H9 (cell line): Measurements from ENCODE around the gene SSR3. TPM values are rescaled to one million over a fixed set of nuclear protein-coding genes. Genes with fewer than 3 reads are reported as not detected.

Experiments
- DNase-seq: peaks from one replicate; pipeline ENCODE4 v3.0.0-alpha.2; 2017
- H2AFZ ChIP-seq: one replicate; pipeline ENCODE4 v1.6.1; 2013; ENCODE audit warnings: mild to moderate bottlenecking, low read length, control low read depth, moderate library complexity
- H2AK5ac ChIP-seq: 2 replicates; pipeline ENCODE4 v1.6.1; 2013; ENCODE audit warnings: low read length, control low read depth, mixed read lengths; ENCODE audit not compliant: insufficient read length
- H2BK120ac ChIP-seq: one replicate; pipeline ENCODE4 v1.6.1; 2013; ENCODE audit warnings: low read depth, mild to moderate bottlenecking, low read length, control low read depth, inconsistent platforms; ENCODE audit not compliant: poor library complexity, severe bottlenecking
- H2BK12ac ChIP-seq: 2 replicates; pipeline ENCODE4 v1.6.1; 2013; ENCODE audit warnings: low read length, control low read depth, mixed read lengths, low read depth; ENCODE audit not compliant: insufficient read length
- H2BK15ac ChIP-seq: 2 replicates; pipeline ENCODE4 v1.6.1; 2013; ENCODE audit warnings: low read depth, low read length, control low read depth
- H2BK20ac ChIP-seq: one replicate; pipeline ENCODE4 v1.6.1; 2013; ENCODE audit warnings: low read depth, mild to moderate bottlenecking, low read length, control low read depth, inconsistent platforms; ENCODE audit not compliant: poor library complexity, severe bottlenecking
- H2BK5ac ChIP-seq: 2 replicates; pipeline ENCODE4 v1.6.1; 2013; ENCODE audit warnings: low read length, control low read depth, mixed read lengths; ENCODE audit not compliant: insufficient read length
- H3K14ac ChIP-seq: 2 replicates; pipeline ENCODE4 v1.6.1; 2013; ENCODE audit warnings: low read length, control low read depth; ENCODE audit not compliant: insufficient read depth
- H3K18ac ChIP-seq: 2 replicates; pipeline ENCODE4 v1.6.1; 2013; ENCODE audit warnings: low read depth, mild to moderate bottlenecking, mixed read lengths, low read length, control low read depth; ENCODE audit not compliant: insufficient read length
- H3K23ac ChIP-seq: 2 replicates; pipeline ENCODE4 v1.6.1; 2013; ENCODE audit warnings: low read length, control low read depth, mixed read lengths, low read depth; ENCODE audit not compliant: insufficient read length
- H3K23me2 ChIP-seq: 2 replicates; pipeline ENCODE4 v1.6.1; 2013; ENCODE audit warnings: low read depth, mild to moderate bottlenecking, mixed read lengths, low read length, control low read depth; ENCODE audit not compliant: insufficient read length, poor library complexity, severe bottlenecking
- H3K27ac ChIP-seq: 2 replicates; pipeline ENCODE4 v1.5.1; 2013; ENCODE audit warnings: low read length, control low read depth, mixed read lengths, low read depth; ENCODE audit not compliant: insufficient read length
- H3K27me3 ChIP-seq: 2 replicates; pipeline ENCODE4 v1.6.1; 2013; ENCODE audit warnings: low read length, control low read depth, inconsistent platforms; ENCODE audit not compliant: insufficient read depth
- H3K4ac ChIP-seq: 2 replicates; pipeline ENCODE4 v1.6.1; 2013; ENCODE audit warnings: low read depth, mild to moderate bottlenecking, control low read depth, inconsistent platforms, low read length, moderate library complexity
- H3K4me1 ChIP-seq: 2 replicates; pipeline ENCODE4 v1.6.1; 2013; ENCODE audit warnings: low read length, control low read depth, inconsistent platforms; ENCODE audit not compliant: insufficient read depth
- H3K4me2 ChIP-seq: 2 replicates; pipeline ENCODE4 v1.6.1; 2013; ENCODE audit warnings: low read length, control low read depth, mixed read lengths; ENCODE audit not compliant: insufficient read length, insufficient read depth
- H3K56ac ChIP-seq: 2 replicates; pipeline ENCODE4 v1.6.1; 2013; ENCODE audit warnings: low read depth, mild to moderate bottlenecking, mixed read lengths, low read length, control low read depth; ENCODE audit not compliant: insufficient read length
- H3K79me1 ChIP-seq: 2 replicates; pipeline ENCODE4 v1.6.1; 2013; ENCODE audit warnings: low read depth, mild to moderate bottlenecking, moderate library complexity, low read length, control low read depth, inconsistent platforms; ENCODE audit not compliant: insufficient read depth, poor library complexity, severe bottlenecking
- H3K79me2 ChIP-seq: 2 replicates; pipeline ENCODE4 v1.6.1; 2013; ENCODE audit warnings: low read length, control low read depth, inconsistent platforms; ENCODE audit not compliant: insufficient read depth
- H3K9ac ChIP-seq: 2 replicates; pipeline ENCODE4 v1.6.1; 2013; ENCODE audit warnings: low read length, control low read depth, mixed read lengths; ENCODE audit not compliant: insufficient read length; ENCODE audit errors: extremely low read depth
- H3K9me3 ChIP-seq: one replicate; pipeline ENCODE4 v1.6.1; 2013; ENCODE audit warnings: low read depth, low read length, inconsistent platforms; ENCODE audit not compliant: control insufficient read depth
- H3T11ph ChIP-seq: one replicate; pipeline ENCODE4 v1.6.1; 2013; ENCODE audit warnings: mild to moderate bottlenecking, low read length, control low read depth, inconsistent platforms
- H4K20me1 ChIP-seq: one replicate; pipeline ENCODE4 v1.6.1; 2013; ENCODE audit not compliant: control insufficient read depth, insufficient read length, insufficient read depth
- H4K5ac ChIP-seq: 2 replicates; pipeline ENCODE4 v1.6.1; 2013; ENCODE audit warnings: low read depth, mild to moderate bottlenecking, mixed read lengths, low read length, control low read depth; ENCODE audit not compliant: insufficient read length
- H4K8ac ChIP-seq: replicated peaks from 2 replicates; pipeline ENCODE4 v1.6.1; 2013; ENCODE audit warnings: low read length, control low read depth, mixed read lengths, low read depth; ENCODE audit not compliant: insufficient read length
- H4K91ac ChIP-seq: 2 replicates; pipeline ENCODE4 v1.6.1; 2013; ENCODE audit warnings: low read depth, mild to moderate bottlenecking, moderate library complexity, mixed read lengths, low read length, control low read depth; ENCODE audit not compliant: insufficient read length
- H3K27ac Mint-ChIP-seq, 3 experiments: 2 replicates in 2 of 3; 3 replicates in 1 of 3; pipeline ENCODE4 v1.8.0; 2020 to 2021; ENCODE audit warnings: mixed read lengths in 3 of 3, mild to moderate bottlenecking in 1 of 3, moderate library complexity in 1 of 3
- H3K27me3 Mint-ChIP-seq: 2 replicates; pipeline ENCODE4 v1.8.0; 2021; ENCODE audit warnings: low read depth, mild to moderate bottlenecking, moderate library complexity, mixed read lengths
- H3K36me3 Mint-ChIP-seq, 3 experiments: 2 replicates in 2 of 3; 3 replicates in 1 of 3; pipeline ENCODE4 v1.8.0; 2020 to 2021; ENCODE audit warnings: low read depth in 3 of 3, mixed read lengths in 3 of 3; ENCODE audit not compliant: insufficient read depth in 1 of 3
- H3K4me1 Mint-ChIP-seq, 2 experiments: 2 replicates each; pipeline ENCODE4 v1.8.0; 2020; ENCODE audit warnings: mixed read lengths in 2 of 2
- H3K4me3 Mint-ChIP-seq, 2 experiments: 2 replicates in 1 of 2; 3 replicates in 1 of 2; pipeline ENCODE4 v1.8.0; 2020 to 2021; ENCODE audit warnings: mild to moderate bottlenecking in 2 of 2, mixed read lengths in 2 of 2, moderate library complexity in 1 of 2
- H3K9me3 Mint-ChIP-seq, 2 experiments: 2 replicates in 1 of 2; 3 replicates in 1 of 2; pipeline ENCODE4 v1.8.0; 2020; ENCODE audit warnings: mild to moderate bottlenecking in 2 of 2, mixed read lengths in 2 of 2, moderate library complexity in 1 of 2
- CTCF ChIP-seq: fragments of 200-600 bp; sonication (generic); conservative IDR thresholded peaks from 3 replicates; pipeline ENCODE4 v1.8.0; 2021; ENCODE audit warnings: antibody characterized with exemption, mild to moderate bottlenecking
- WGBS: extraction: QIAGEN DNeasy Blood & Tissue Kit; methylation state at CpG from one replicate; pipeline ENCODE4 v1.1.7; 2013; ENCODE audit warnings: missing lambda C conversion rate, low lambda C conversion rate, mixed read lengths; ENCODE audit not compliant: insufficient read length; ENCODE audit errors: extremely low coverage; 5-methylcytosine and 5-hydroxymethylcytosine counted together
- total RNA-seq: library from RNA; stranded (reverse); gene quantifications from 2 replicates; pipeline ENCODE4 v1.2.1, GENCODE V29; 2021

SSR3 gene
- total RNA-seq, 1 experiment from 2014 or later: 177 TPM

- H3K4me2 ChIP-seq: no peak overlapping the region
- Mint-ChIP-seq H3K9me3 (no peaks in the 10 kb centered on the region), H3K4me1 (peaks cover 23 to 24% of the 10 kb centered on the region in 2 experiments), H3K27me3 (peaks cover 10% of the 10 kb centered on the region), H3K36me3 (no peaks in the 10 kb centered on the region), H3K4me3 (no peak overlapping the region), H3K27ac (0 out of 7 replicates have a peak overlapping the region, but pooled peaks of 1 of the 3 experiments have one; percentile 16)
- H3K9ac ChIP-seq: no peak overlapping the region
- H2BK120ac ChIP-seq: no peak overlapping the region
- no peak overlapping the region for H2AK5ac ChIP-seq
- no peak overlapping the region for H4K91ac ChIP-seq
- H4K5ac ChIP-seq: no peak overlapping the region
- H2AFZ ChIP-seq: no peak overlapping the region
- no peak for DNase-seq
- H3K14ac ChIP-seq: no peak overlapping the region
- TF ChIP-seq CTCF: no peak
- no peak overlapping the region for H2BK5ac ChIP-seq
- no peaks in the 10 kb centered on the region for H3K79me2 ChIP-seq
- H3T11ph ChIP-seq: no peak overlapping the region
- no peak overlapping the region for H3K56ac ChIP-seq
- no peaks in the 10 kb centered on the region for H4K20me1 ChIP-seq
- no peak overlapping the region for H3K23ac ChIP-seq
- H4K8ac ChIP-seq: no peak overlapping the region
- H3K18ac ChIP-seq: no peak overlapping the region
- H2BK12ac ChIP-seq: no peak overlapping the region
- H3K27ac ChIP-seq: no peak overlapping the region
- H2BK20ac ChIP-seq: no peak overlapping the region
- no peak overlapping the region for H2BK15ac ChIP-seq
- H3K23me2 ChIP-seq: peaks cover 10% of the 10 kb centered on the region
- no peaks in the 10 kb centered on the region for H3K4me1 ChIP-seq
- no peak overlapping the region for H3K4ac ChIP-seq
- WGBS: no CpG with 5 or more reads among the region's 2 CpGs
- no peaks in the 10 kb centered on the region for H3K9me3 ChIP-seq
- no peaks in the 10 kb centered on the region for H3K27me3 ChIP-seq
- no peaks in the 10 kb centered on the region for H3K79me1 ChIP-seq
Measured at GRCh38 chr3:156604064-156604641, 49.2 kb upstream of the SSR3 start.
